NCI-H2196 (cell line): ENCODE results near the gene FCRL5.
"Not testable (repeated sequence)": the region's sequence is repeated elsewhere in the genome, so short reads cannot be mapped to it uniquely, and the experiment has no call there.

Experiments used
- DNase-seq: peaks from one replicate; lab custom pipeline; 2025; ENCODE audit not compliant: unreplicated experiment; lab: John Stamatoyannopoulos, UW

Gene FCRL5

DNA sequence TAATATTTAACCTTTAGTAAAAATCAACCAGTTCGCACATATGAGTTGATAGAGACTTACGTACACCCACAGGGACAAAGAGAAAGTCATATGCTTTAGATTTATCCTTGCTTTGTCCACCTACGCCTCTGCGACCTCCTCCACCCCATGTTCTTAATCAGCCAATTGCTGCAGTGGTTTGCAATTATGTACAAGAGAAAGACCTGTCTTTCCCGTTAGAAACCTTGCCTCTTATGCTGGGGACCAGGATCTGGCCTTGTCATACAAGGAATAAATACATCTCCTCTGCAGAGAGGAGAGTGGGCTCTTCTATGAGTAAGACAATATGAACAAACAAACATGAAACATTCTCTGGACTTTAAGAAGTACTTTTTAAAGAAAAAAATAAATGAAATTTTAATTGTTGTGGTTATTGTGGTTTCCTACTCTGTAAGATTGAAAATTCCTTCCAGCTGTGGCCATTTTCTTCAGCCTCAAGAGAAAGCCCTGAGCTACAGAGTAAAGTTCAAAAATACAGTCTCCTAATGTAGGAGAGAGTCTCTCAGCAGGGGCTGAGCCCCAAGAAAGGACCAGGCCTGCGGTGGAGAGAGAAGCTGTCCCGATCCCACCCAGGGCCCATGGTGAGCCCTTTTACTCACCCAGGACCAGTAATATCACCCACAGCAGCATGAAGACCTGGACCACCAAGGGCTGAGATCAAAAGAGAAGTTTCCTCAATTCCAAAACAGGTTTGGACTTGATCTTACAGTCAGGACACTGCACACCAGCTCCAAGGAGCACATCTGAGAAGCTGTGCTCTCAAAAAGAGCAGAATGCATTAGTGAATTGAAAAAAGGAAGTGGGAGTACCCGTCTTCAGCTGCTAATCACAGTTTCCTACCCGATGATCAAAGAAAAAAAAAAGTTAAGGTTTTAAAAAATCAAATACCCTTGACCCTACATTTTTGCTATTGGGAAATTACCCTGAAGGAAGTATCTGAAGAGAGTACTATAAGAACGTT, at the start of gene FCRL5:
Gene FCRL5, minus strand, starts transcription at position 822 of the 1,000 bp plus-strand sequence. Its CDS starts 153 bp downstream, at position 669.
- no peak for DNase-seq

DNA sequence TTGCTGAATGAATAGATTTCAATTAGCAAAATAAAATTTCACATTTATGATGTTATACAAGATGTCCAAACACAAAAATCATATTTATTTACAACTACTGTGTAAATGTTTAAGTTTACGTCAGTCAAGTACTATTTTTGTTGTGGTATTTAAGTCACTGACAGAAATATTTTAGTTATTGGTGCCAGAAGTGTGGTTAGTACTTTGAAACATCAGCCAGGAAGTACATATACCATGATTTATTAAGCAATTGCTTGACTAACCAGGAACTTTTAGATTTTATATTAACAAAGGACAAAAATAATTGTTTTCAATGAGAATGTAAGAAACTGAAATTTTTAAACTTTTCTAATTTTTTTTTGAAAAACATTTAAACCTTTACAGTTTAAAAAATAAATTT, 47.9 kb upstream of the FCRL5 start:
- no peak for DNase-seq

- no peak for DNase-seq
These were observed 45.8 kb upstream of the FCRL5 start, which contains the start of gene FCRL4 for GRCh38 chr1:157597959-157598667. FCRL4 (minus strand) TSS chr1:157598085; CDS start chr1:157597944, 141 bp downstream.

- no peak for DNase-seq
These were observed 44.1 kb upstream of the FCRL5 start for GRCh38 chr1:157596384-157596783.

GRCh38 chr1:157595356-157595755, 43.0 kb upstream of the FCRL5 start:
- no peak for DNase-seq

GRCh38 chr1:157585984-157586383, 33.7 kb upstream of the FCRL5 start:
- DNase-seq = no peak

GRCh38 chr1:157584503-157584902, 32.2 kb upstream of the FCRL5 start:
- no peak for DNase-seq

GRCh38 chr1:157580828-157581210, 28.5 kb upstream of the FCRL5 start:
- DNase-seq = no peak

- DNase-seq = peak; percentile 53
These were observed 28.0 kb upstream of the FCRL5 start for GRCh38 chr1:157580179-157580827.

DNA sequence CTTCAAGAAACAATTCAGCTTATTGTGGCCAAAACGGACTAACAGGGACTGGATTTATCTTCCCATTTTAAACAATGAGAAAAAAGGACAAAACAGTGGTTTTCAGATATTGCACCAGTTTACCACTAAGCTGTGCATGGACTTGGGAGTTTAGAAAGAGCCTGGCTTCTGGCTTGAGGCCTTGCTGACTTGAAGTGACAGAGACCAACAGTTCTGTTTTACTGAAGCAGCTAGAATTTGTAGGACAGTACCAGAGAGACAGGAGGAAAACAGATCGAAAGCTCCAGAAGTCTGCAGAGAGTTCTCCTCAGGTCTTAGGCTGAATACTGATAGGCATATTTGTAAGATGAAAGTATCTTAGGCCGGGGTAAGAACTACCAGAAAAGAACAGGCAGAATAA, 25.1 kb upstream of the FCRL5 start:
- no peak for DNase-seq

DNA sequence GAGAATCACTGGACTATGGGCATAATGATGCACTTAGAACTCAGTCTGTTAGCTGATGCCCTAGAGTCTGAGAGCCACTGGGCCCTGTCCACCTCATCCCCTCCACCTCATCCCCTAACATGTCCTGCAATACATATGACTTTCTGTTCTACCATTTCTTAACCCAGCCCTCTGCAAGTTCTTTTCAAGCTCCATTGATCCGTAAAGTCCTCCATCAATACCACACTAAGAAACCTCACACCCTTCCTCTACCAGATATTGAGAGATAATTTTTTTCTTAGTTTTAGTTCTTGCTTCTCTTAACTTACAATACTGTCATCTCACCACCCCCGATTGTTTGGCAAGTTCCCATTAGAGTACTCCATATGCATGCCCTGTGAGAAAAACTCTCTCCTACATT, 23.4 kb upstream of the FCRL5 start:
- no peak for DNase-seq

DNA sequence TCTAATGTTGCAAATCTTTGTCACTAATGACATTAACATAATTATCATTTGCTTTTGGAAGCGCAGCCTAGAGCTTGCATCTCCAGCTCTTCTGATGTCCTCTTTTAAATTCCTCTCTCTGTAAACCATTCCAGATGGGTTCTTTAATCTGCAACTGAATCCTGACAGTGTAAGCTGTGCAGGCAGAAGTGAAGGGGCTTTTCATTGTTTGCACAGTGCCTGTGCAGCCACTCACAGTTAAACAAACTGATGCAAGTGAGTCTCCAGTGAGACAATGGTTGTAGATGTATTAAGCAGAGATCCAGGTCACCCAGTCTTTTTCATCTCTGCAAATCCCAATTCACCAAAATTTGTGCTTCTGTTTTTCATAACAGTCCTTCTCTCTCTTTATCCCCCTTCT, 22.5 kb upstream of the FCRL5 start:
- no peak for DNase-seq

- no peak for DNase-seq
These were observed 14.4 kb upstream of the FCRL5 start for GRCh38 chr1:157566484-157567300.

DNA sequence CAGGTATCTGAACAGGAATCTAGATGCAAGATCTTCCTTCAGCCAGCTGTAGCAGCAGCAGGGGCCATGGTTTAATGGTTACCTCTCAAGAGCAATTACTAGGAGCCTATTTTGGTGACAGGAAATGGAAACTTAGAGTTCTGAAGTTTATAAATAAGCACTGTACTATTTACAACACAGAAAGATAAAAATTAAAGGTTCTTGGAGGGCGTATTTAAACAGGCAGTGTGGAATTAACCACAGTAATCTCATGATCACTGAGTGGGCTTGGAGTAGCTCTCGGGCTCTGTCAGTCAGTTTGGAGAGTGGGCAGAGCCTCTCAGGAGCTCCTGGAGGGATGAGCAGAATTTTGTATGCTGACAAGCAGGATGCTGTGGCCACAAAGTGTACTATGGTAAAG, 10.2 kb upstream of the FCRL5 start:
- DNase-seq = no peak

DNA sequence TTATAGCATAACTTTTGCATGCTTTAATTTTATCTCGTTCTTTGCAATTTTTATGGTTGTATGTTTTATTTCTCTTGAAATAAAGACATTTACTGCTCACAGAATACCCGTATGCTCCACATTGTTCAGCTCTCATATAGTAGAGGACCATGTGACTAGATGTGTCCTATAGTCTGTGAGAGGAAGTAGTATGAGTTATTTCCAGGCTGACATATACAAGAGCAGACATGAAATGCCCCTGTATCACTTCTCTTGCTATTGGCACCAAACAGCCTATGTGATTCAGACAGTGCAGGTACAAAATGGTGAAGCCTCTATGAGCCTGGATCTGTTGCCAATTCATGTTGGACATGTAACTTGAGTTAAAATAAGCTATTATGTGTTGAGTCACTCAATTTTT, 5.8 kb upstream of the FCRL5 start:
- no peak for DNase-seq

DNA sequence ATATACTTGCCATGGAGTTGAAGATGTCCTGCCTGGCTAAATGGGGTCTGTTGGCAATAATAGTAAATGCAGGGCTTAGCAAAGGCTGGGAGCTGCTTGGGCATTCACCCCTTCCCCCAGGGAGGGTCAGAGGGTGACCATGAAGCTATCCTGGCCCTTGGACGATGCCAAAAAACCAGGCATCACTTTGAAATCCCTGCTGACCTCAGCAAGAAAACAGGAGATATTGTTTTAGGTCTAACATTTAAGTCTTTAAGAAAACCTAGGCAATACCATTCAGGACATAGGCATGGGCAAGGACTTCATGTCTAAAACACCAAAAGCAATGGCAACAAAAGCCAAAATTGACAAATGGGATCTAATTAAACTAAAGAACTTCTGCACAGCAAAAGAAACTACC, 4.2 kb downstream of the FCRL5 start:
- DNase-seq = not testable (repeated sequence)

DNA sequence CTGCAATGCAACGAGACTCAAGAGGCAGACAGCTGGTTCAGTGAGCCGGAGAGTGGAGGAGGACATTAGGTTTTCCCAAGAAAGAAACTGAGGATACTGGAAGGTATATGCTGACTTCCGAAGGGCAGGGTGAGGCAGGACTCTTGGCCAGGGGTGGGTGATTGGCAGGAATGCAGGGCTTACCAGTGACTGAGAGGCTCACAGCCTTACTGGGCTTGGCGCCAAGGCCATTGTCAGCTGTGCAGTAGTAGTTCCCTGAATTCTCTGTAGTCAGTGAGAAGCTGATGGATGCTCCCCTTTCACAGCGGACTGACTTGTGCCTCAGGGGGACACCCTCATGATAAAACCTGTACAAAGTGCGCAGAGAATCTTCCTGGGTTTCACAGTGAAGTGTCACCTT, 9.6 kb downstream of the FCRL5 start:
- no peak for DNase-seq

DNA sequence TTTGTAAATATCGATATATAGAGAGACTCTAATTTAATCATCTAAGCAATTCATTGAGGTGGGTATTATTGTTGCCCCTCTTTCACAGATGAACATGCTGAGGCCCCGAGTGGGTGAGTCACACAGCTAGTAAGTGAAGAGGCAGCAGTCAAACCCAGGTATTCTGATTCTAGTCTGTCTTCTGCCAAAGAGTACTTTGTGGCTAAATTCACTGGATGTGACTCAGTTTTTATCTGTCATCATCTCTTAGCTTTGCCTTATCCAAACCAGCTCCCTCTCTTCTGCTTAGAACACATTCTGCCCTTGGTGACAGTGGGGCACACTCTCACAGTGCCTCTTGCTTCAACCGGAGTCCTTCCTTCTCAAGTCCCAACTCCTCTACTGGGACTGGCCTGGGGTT, 11.5 kb downstream of the FCRL5 start:
- no peak for DNase-seq

GRCh38 chr1:157540160-157540748, 12.1 kb downstream of the FCRL5 start:
- no peak for DNase-seq

DNA sequence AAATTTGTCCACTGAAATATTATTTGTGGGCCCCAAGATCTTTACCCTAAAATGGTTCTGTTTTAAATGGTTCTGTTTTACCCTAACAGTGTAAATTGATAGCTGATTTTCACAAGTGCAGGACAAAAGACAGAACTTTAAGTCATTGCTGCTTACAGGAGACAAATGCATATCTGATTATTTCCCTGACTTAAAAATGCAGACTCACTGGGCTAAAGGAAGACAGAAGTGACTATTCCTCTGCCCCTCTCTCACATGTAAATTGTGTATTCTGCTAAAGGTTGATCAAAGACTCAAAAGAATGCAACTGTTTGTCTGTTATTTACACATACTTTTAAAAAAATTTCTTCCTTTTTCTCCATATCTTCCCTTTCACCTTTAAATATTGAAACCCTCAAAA, 12.7 kb downstream of the FCRL5 start:
- DNase-seq = no peak
